Measurements from ENCODE around the gene MAD1L1. TPM values are rescaled to one million over a fixed set of nuclear protein-coding genes. Genes with fewer than 3 reads are reported as not detected.

MAD1L1 gene
- total RNA-seq, 1 experiment from 2014 or later = 43.8 TPM

DNA sequence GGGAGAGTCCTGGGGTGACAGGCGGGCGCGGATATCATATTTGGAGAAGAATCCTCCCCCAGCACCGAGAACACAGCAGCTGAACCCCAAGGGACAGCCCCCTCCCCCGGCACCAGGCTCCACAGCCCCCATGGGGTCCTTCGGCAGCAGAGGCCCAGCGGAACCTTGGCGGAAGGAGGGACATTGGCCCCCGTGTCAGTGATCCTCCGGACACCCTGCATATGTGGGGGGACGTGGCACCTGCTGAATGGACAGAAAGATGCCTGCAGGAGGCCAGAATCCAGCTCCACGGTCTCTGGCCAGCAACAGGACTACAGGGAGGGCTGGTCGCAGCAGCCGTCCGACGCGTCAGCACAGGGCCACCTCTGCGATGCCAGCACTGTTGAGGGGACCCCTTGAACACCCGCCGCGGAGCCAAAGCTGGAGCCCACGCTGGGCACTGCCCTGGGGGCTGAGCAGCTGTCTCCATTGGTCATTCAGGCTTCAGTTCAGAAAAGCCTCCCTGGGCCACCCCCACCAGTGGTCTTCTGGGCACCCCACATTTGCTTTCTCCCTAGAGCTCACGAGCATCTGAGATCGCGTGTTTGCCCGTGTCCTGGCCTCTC, 322.6 kb downstream of the MAD1L1 start:
- CTCF ChIA-PET = no interaction called here
- no peak for ATAC-seq

DNA sequence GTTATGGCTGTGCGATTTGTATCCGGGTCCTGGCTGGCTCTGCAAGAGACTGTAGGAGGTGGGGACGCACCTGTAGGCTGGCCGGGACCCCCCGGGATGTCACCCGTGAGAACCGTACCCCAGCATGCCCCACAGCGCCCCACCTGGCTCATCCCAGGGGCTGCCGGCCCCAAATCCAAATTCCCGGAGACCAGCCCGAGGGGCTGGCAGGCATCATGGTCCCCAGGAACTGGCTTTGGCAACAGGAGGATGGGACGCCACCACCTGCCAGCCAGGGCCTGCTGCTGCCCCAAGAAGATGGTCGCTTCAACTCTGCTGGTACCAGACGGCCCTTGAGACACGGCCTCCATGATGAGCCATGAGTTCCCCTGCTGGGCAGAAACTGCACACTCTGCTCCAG, 323.3 kb downstream of the MAD1L1 start:
- no peak overlapping the region for H3K4me3 Mint-ChIP-seq
- H3K27ac Mint-ChIP-seq = peak overlapping the region; percentile 63
- DNase-seq (ENCODE audit: low spot score) (no peak), ATAC-seq (peak; percentile 43)
- H3K36me3 Mint-ChIP-seq = no peaks in the 10 kb centered on the region
- no peak for TF ChIP-seq ELF4 (CRISPR knock-in tag; IDR thresholded peaks at IDR 0.05; ENCODE audit: low read depth)
- TF ChIP-seq, protein P1, sequence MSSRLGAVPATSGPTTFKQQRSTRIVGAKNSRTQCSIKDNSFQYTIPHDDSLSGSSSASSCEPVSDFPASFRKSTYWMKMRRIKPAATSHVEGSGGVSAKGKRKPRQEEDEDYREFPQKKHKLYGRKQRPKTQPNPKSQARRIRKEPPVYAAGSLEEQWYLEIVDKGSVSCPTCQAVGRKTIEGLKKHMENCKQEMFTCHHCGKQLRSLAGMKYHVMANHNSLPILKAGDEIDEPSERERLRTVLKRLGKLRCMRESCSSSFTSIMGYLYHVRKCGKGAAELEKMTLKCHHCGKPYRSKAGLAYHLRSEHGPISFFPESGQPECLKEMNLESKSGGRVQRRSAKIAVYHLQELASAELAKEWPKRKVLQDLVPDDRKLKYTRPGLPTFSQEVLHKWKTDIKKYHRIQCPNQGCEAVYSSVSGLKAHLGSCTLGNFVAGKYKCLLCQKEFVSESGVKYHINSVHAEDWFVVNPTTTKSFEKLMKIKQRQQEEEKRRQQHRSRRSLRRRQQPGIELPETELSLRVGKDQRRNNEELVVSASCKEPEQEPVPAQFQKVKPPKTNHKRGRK (CRISPR knock-in tag; IDR thresholded peaks at IDR 0.05; ENCODE audit: borderline replicate concordance) = no peak
- no peak for TF ChIP-seq MYBL2 (CRISPR knock-in tag; IDR thresholded peaks at IDR 0.05)
- TF ChIP-seq ZNF396 (CRISPR knock-in tag; IDR thresholded peaks at IDR 0.05; ENCODE audit: borderline replicate concordance) = no peak
- TF ChIP-seq, protein P2, sequence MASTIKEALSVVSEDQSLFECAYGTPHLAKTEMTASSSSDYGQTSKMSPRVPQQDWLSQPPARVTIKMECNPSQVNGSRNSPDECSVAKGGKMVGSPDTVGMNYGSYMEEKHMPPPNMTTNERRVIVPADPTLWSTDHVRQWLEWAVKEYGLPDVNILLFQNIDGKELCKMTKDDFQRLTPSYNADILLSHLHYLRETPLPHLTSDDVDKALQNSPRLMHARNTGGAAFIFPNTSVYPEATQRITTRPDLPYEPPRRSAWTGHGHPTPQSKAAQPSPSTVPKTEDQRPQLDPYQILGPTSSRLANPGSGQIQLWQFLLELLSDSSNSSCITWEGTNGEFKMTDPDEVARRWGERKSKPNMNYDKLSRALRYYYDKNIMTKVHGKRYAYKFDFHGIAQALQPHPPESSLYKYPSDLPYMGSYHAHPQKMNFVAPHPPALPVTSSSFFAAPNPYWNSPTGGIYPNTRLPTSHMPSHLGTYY (CRISPR knock-in tag; IDR thresholded peaks at IDR 0.05) = no peak
- TF ChIP-seq, protein P3, sequence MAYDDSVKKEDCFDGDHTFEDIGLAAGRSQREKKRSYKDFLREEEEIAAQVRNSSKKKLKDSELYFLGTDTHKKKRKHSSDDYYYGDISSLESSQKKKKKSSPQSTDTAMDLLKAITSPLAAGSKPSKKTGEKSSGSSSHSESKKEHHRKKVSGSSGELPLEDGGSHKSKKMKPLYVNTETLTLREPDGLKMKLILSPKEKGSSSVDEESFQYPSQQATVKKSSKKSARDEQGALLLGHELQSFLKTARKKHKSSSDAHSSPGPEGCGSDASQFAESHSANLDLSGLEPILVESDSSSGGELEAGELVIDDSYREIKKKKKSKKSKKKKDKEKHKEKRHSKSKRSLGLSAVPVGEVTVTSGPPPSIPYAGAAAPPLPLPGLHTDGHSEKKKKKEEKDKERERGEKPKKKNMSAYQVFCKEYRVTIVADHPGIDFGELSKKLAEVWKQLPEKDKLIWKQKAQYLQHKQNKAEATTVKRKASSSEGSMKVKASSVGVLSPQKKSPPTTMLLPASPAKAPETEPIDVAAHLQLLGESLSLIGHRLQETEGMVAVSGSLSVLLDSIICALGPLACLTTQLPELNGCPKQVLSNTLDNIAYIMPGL (CRISPR knock-in tag; IDR thresholded peaks at IDR 0.05) = no peak
- TF ChIP-seq, protein P4, sequence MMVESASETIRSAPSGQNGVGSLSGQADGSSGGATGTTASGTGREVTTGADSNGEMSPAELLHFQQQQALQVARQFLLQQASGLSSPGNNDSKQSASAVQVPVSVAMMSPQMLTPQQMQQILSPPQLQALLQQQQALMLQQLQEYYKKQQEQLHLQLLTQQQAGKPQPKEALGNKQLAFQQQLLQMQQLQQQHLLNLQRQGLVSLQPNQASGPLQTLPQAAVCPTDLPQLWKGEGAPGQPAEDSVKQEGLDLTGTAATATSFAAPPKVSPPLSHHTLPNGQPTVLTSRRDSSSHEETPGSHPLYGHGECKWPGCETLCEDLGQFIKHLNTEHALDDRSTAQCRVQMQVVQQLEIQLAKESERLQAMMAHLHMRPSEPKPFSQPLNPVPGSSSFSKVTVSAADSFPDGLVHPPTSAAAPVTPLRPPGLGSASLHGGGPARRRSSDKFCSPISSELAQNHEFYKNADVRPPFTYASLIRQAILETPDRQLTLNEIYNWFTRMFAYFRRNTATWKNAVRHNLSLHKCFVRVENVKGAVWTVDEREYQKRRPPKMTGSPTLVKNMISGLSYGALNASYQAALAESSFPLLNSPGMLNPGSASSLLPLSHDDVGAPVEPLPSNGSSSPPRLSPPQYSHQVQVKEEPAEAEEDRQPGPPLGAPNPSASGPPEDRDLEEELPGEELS (CRISPR knock-in tag; IDR thresholded peaks at IDR 0.05) = no peak
- TF ChIP-seq, protein P5, sequence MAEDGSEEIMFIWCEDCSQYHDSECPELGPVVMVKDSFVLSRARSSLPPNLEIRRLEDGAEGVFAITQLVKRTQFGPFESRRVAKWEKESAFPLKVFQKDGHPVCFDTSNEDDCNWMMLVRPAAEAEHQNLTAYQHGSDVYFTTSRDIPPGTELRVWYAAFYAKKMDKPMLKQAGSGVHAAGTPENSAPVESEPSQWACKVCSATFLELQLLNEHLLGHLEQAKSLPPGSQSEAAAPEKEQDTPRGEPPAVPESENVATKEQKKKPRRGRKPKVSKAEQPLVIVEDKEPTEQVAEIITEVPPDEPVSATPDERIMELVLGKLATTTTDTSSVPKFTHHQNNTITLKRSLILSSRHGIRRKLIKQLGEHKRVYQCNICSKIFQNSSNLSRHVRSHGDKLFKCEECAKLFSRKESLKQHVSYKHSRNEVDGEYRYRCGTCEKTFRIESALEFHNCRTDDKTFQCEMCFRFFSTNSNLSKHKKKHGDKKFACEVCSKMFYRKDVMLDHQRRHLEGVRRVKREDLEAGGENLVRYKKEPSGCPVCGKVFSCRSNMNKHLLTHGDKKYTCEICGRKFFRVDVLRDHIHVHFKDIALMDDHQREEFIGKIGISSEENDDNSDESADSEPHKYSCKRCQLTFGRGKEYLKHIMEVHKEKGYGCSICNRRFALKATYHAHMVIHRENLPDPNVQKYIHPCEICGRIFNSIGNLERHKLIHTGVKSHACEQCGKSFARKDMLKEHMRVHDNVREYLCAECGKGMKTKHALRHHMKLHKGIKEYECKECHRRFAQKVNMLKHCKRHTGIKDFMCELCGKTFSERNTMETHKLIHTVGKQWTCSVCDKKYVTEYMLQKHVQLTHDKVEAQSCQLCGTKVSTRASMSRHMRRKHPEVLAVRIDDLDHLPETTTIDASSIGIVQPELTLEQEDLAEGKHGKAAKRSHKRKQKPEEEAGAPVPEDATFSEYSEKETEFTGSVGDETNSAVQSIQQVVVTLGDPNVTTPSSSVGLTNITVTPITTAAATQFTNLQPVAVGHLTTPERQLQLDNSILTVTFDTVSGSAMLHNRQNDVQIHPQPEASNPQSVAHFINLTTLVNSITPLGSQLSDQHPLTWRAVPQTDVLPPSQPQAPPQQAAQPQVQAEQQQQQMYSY (CRISPR knock-in tag; IDR thresholded peaks at IDR 0.05) = no peak
- no peak for TF ChIP-seq TP53 (CRISPR knock-in tag; IDR thresholded peaks at IDR 0.05)
- TF ChIP-seq CREB1 (CRISPR knock-in tag; IDR thresholded peaks at IDR 0.05) = no peak
- no peak for TF ChIP-seq HMGA2 (CRISPR knock-in tag; IDR thresholded peaks at IDR 0.05)
- ChIA-PET POLR2A (no interaction called here), CTCF (no interaction called here)
- no peaks in the 10 kb centered on the region for H3K9me3 Mint-ChIP-seq
- H3K27me3 Mint-ChIP-seq (ENCODE audit: low read depth) = no peaks in the 10 kb centered on the region
- H3K4me1 Mint-ChIP-seq = no peaks in the 10 kb centered on the region

More for the DNA sequence above, 322.6 kb downstream of the MAD1L1 start:
- TF ChIP-seq, protein P6, sequence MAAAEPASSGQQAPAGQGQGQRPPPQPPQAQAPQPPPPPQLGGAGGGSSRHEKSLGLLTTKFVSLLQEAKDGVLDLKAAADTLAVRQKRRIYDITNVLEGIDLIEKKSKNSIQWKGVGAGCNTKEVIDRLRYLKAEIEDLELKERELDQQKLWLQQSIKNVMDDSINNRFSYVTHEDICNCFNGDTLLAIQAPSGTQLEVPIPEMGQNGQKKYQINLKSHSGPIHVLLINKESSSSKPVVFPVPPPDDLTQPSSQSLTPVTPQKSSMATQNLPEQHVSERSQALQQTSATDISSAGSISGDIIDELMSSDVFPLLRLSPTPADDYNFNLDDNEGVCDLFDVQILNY (CRISPR knock-in tag; IDR thresholded peaks at IDR 0.05) = no peak
- no peak for TF ChIP-seq CREB1 (CRISPR knock-in tag; IDR thresholded peaks at IDR 0.05)
- Mint-ChIP-seq H3K27me3 (ENCODE audit: low read depth) (no peaks in the 10 kb centered on the region), H3K4me3 (no peak overlapping the region), H3K4me1 (no peaks in the 10 kb centered on the region), H3K36me3 (no peaks in the 10 kb centered on the region), H3K27ac (no peak overlapping the region; the same call in 1 of the 2 replicates), H3K9me3 (no peaks in the 10 kb centered on the region)
- DNase-seq (ENCODE audit: low spot score) = no peak
- POLR2A ChIA-PET = no interaction called here
